Right cardiac atrium (tissue), 5 donors: Measurements from ENCODE around the gene TMEM196. TPM values are rescaled to one million over a fixed set of nuclear protein-coding genes. Genes with fewer than 3 reads are reported as not detected.
"Not testable (repeated sequence)": the region's sequence is repeated elsewhere in the genome, so short reads cannot be mapped to it uniquely, and the experiment has no call there.

Experiments used
- ATAC-seq, 2 donors: fragments of 200-7000 bp; cut with Tn5 transposase; one replicate each; pipeline versions ENCODE4 v1.8.0 to v1.9.1; 2020; ENCODE audit warnings: moderate library complexity in 2 of 2, mild to moderate bottlenecking in 1 of 2
- DNase-seq, 3 donors: peaks; one replicate each; pipeline ENCODE4 v3.0.0-alpha.2; 2020
- H3K27ac ChIP-seq: one replicate; pipeline ENCODE4 v1.5.1; 2013; ENCODE audit warnings: mild to moderate bottlenecking, low read length, control low read depth, moderate library complexity
- H3K27me3 ChIP-seq: one replicate; pipeline ENCODE4 v1.6.1; 2013; ENCODE audit not compliant: control insufficient read depth, insufficient read depth
- H3K4me1 ChIP-seq: one replicate; pipeline ENCODE4 v1.6.1; 2013; ENCODE audit warnings: low read length; ENCODE audit not compliant: control insufficient read depth, insufficient read depth
- H3K4me3 ChIP-seq: one replicate; pipeline ENCODE4 v1.5.1; 2013; ENCODE audit warnings: low read length, control low read depth
- H3K9me3 ChIP-seq: one replicate; pipeline ENCODE4 v1.6.1; 2013; ENCODE audit warnings: low read length; ENCODE audit not compliant: control insufficient read depth
- WGBS: extraction: QIAGEN DNeasy Blood & Tissue Kit; methylation state at CpG from one replicate; pipeline ENCODE4 v1.1.7; 2013; 5-methylcytosine and 5-hydroxymethylcytosine counted together
- intact Hi-C, 4 donors: fragments of 100-400 bp; cut with DNase I; formaldehyde crosslinking; loops; one replicate each; pipeline versions ENCODE4 v1.11.0 to v1.14.0; 2022 to 2023
- polyA plus RNA-seq: library from polyadenylated mRNA; stranded (reverse); fragments of 200-250 nt; gene quantifications from one replicate; pipeline ENCODE4 v1.2.3, GENCODE V29; 2013
- total RNA-seq, 4 donors: library from RNA; stranded (reverse); fragmentation: NEBNext Ultra II Directional; extraction: Animal tissue kit (Norgen Biotek cat#: 25700); gene quantifications; one replicate each; pipeline ENCODE4 v1.2.1, GENCODE V29; 2021
- donor health status: healthy with polysubstance abuse.
- donor health status: DM: no; HTN: yes; CAD: no.
- donor health status: DM: no; HTN: no; CAD: no.
- donor health status: DM: no; HTN: yes; CAD: no; lungs with severe emphysema.
- donor health status: DM: yes; HTN: yes; CAD: no.

The TMEM196 gene
- total and polyA plus RNA-seq, 5 donors = not detected

- no peak overlapping the region for H3K4me3 ChIP-seq
- H3K9me3 ChIP-seq = no peaks in the 10 kb centered on the region
- H3K27ac ChIP-seq = no peak overlapping the region
- 60% methylated on average over 3 of the region's 3 CpGs for WGBS
- no peaks in the 10 kb centered on the region for H3K27me3 ChIP-seq
- H3K4me1 ChIP-seq = no peaks in the 10 kb centered on the region
- DNase-seq (no peak), ATAC-seq (no peak)
- intact Hi-C loops = no loop called here
Observed at GRCh38 chr7:19707240-19707639, 66.2 kb downstream of the TMEM196 start.

GRCh38 chr7:19705663-19706062 lies 67.8 kb downstream of the TMEM196 start:
- no peak overlapping the region for H3K4me3 ChIP-seq

DNA sequence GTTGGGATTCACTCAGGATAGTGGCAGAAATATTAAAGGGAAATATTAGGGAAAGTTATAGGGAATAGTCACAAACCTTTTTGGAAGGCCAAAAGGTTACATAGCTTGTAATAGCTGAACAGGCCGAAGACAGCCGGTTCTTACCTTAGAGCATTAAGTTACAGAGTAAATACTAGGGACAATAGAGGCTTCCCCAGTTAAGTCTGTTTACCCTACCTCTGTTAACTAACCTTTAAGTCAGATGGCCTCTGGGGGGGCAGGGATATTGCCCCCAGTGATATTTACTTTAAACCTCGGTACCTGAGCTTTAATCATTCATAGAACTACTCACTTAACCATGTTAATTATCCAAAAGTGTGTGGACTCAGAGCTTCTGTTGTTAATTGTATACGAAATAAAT lies 71.9 kb downstream of the TMEM196 start:
- H3K9me3 ChIP-seq = no peaks in the 10 kb centered on the region
- WGBS = 95% methylated on average over 4 of the region's 4 CpGs
- H3K27ac ChIP-seq = no peak overlapping the region
- H3K4me1 ChIP-seq = no peaks in the 10 kb centered on the region
- no peak overlapping the region for H3K4me3 ChIP-seq
- H3K27me3 ChIP-seq = no peaks in the 10 kb centered on the region
- intact Hi-C loops = no loop called here
- ATAC-seq = no peak
- no peak for DNase-seq

More at GRCh38 chr7:19705663-19706062, 67.8 kb downstream of the TMEM196 start:
- WGBS = 83% methylated on average over 2 of the region's 2 CpGs
- Histone ChIP-seq H3K27ac (no peak overlapping the region), H3K4me1 (no peaks in the 10 kb centered on the region), H3K9me3 (no peaks in the 10 kb centered on the region), H3K27me3 (no peaks in the 10 kb centered on the region)
- no peak for DNase-seq
- no peak for ATAC-seq
- intact Hi-C loops = no loop called here

DNA sequence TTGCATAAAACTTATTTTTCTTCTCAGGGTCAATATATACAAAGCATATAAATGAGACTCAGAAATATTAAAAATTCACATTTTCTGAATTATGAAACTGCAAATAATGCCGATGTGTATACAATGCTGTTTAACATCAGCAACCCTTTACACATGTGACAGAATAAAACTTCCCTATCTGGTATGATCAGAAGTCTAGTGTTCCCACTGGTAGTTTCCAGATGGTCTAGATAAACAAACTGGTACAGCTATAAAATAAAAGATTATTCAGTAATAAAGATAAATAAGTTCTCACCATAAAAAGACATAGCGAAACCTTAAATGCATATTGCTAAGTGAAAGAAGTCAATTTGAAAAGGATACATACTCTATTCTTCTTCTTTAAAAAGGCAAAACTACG lies 72.5 kb downstream of the TMEM196 start:
- WGBS = 96% methylated on average over 3 of the region's 3 CpGs
- no peak overlapping the region for H3K27ac ChIP-seq
- H3K27me3 ChIP-seq = no peaks in the 10 kb centered on the region
- no peaks in the 10 kb centered on the region for H3K9me3 ChIP-seq
- no peak overlapping the region for H3K4me3 ChIP-seq
- intact Hi-C loops = no loop called here
- no peaks in the 10 kb centered on the region for H3K4me1 ChIP-seq
- ATAC-seq = no peak
- DNase-seq = no peak

GRCh38 chr7:19698331-19698730 lies 75.1 kb downstream of the TMEM196 start:
- no peak overlapping the region for H3K4me3 ChIP-seq
- DNase-seq (no peak), ATAC-seq (no peak)
- intact Hi-C loops = no loop called here
- H3K9me3 ChIP-seq = no peaks in the 10 kb centered on the region
- no peak overlapping the region for H3K27ac ChIP-seq
- H3K4me1 ChIP-seq = no peaks in the 10 kb centered on the region
- H3K27me3 ChIP-seq = no peaks in the 10 kb centered on the region
- whole genome bisulfite sequencing = 98% methylated on average over 3 of the region's 3 CpGs

DNA sequence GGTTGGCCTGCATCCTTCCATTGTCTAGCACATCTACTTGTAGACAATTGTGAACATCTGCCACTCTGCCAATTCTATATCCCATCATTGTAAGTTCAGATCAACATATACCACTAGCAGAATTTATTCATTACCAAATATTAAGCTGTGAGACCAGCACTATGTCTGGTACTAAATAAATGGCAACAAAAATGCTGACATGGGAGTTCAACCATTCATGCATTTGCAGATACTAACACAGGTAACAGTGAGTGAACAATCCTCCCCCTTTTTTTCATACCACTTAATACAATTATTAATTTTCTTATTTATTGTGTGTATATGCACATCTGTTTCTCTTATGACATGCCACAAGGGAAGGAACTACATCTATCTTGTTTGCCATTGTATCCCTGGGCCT lies 76.5 kb downstream of the TMEM196 start:
- DNase-seq (no peak), ATAC-seq (no peak)
- Histone ChIP-seq H3K4me3 (no peak overlapping the region), H3K9me3 (no peaks in the 10 kb centered on the region), H3K27ac (no peak overlapping the region), H3K4me1 (no peaks in the 10 kb centered on the region), H3K27me3 (no peaks in the 10 kb centered on the region)
- intact Hi-C loops = no loop called here

DNA sequence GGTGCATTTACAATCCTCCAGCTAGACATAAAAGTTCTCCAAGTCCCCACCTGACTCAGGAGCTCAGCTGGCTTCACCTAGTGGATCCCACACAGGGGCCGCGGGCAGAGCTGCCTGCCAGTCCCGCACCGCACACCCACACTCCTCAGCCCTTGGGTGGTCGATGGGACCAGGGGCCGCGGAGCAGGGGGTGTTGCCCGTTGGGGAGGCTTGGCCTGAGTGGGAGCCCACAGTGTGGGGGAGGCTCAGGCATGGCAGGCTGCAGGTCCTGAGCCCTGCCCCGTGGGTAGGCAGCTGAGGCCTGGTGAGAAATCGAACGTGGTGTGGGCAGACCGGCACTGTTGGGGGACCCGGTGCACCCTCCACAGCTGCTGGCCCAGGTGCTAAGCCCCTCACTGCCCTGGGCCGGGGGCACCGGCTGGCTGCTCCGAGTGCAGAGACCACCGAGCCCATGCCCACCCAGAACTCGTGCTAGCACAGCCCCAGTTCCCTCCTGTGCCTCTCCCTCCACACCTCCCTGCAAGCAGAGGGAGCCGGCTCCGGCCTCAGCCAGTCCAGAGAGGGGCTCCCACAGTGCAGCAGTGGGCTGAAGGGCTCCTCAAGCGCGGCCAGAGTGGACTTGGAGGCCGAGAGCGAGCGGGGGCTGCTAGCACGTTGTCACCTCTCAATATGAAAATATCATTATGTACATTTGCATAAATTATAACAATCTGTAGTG lies 81.1 kb downstream of the TMEM196 start:
- Histone ChIP-seq H3K4me3 (no peak overlapping the region), H3K9me3 (no peaks in the 10 kb centered on the region), H3K27me3 (no peaks in the 10 kb centered on the region), H3K27ac (no peak overlapping the region), H3K4me1 (no peaks in the 10 kb centered on the region)
- intact Hi-C loops = no loop called here
- WGBS = 98% methylated on average over 26 of the region's 26 CpGs
- peak in 1 of 2 donors; percentile 21 for ATAC-seq
- peak in 1 of 3 donors; percentile 52 for DNase-seq

- intact Hi-C loops = no loop called here
- DNase-seq = no peak
- H3K27ac ChIP-seq = no peak overlapping the region
- H3K4me1 ChIP-seq = no peaks in the 10 kb centered on the region
- no peak for ATAC-seq
- no peaks in the 10 kb centered on the region for H3K9me3 ChIP-seq
- no peaks in the 10 kb centered on the region for H3K27me3 ChIP-seq
- 68% methylated on average over 1 of the region's 1 CpG for WGBS
- H3K4me3 ChIP-seq = no peak overlapping the region
Observed at GRCh38 chr7:19690736-19691135, 82.7 kb downstream of the TMEM196 start.

- H3K4me3 ChIP-seq, H3K27ac ChIP-seq, intact Hi-C loops, DNase-seq, ATAC-seq, H3K4me1 ChIP-seq, H3K27me3 ChIP-seq, H3K9me3 ChIP-seq: not testable (repeated sequence)
- WGBS = 66% methylated on average over 12 of the region's 12 CpGs
Observed at GRCh38 chr7:19689130-19689529, 84.3 kb downstream of the TMEM196 start.

DNA sequence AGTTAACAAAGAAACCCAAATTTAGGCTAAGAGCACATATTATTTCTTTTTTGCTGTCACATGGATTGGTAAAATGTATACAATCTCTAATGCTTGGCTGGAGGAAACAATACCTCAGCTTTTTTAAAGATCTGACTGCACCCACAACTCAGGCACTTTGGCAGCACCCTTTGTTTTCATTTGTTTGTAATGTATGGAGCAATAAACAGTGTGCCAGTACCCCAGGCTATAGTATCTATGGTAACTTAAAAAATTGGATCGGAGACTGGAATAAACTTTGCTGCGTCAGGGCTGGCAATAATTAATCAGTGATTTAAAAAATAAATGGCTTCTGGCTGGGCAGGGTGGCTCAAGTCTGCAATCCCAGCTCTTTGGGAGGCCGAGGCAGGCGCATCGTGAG lies 91.8 kb downstream of the TMEM196 start:
- Histone ChIP-seq H3K9me3 (no peaks in the 10 kb centered on the region), H3K4me1 (no peaks in the 10 kb centered on the region), H3K27ac (no peak overlapping the region), H3K27me3 (no peaks in the 10 kb centered on the region), H3K4me3 (no peak overlapping the region)
- intact Hi-C loops = no loop called here
- DNase-seq (no peak), ATAC-seq (no peak)
- WGBS = 91% methylated on average over 5 of the region's 5 CpGs

DNA sequence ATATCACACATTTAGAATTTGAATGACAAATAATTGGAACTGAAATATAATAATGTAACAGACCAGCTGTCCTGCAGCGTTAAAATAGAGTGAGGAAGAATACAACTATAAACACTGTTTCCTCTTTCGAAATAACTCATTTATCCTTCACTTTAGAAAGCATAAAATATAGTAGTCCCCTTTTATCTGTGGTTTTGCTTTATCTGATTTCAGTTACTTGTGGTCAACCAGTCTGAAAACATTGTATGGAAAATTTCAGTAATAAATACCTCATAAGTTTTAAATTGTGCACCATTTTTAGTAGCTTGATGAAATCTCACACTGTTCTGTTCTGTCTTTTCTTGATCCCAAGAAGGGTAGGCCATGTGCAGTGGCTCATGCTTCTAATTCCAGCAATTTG lies 96.2 kb downstream of the TMEM196 start:
- no peaks in the 10 kb centered on the region for H3K4me1 ChIP-seq
- intact Hi-C loops = no loop called here
- 38% methylated on average over 2 of the region's 2 CpGs for WGBS
- no peaks in the 10 kb centered on the region for H3K27me3 ChIP-seq
- no peak overlapping the region for H3K4me3 ChIP-seq
- ATAC-seq = no peak
- no peaks in the 10 kb centered on the region for H3K9me3 ChIP-seq
- no peak for DNase-seq
- no peak overlapping the region for H3K27ac ChIP-seq

GRCh38 chr7:19675816-19676215 lies 97.6 kb downstream of the TMEM196 start:
- WGBS = 78% methylated on average over 1 of the region's 1 CpG
- intact Hi-C loops = no loop called here

More at GRCh38 chr7:19675816-19676215, 97.6 kb downstream of the TMEM196 start:
- DNase-seq (no peak), ATAC-seq (no peak)
- H3K27ac ChIP-seq = no peak overlapping the region
- no peaks in the 10 kb centered on the region for H3K9me3 ChIP-seq
- no peaks in the 10 kb centered on the region for H3K4me1 ChIP-seq
- no peak overlapping the region for H3K4me3 ChIP-seq
- no peaks in the 10 kb centered on the region for H3K27me3 ChIP-seq
